H1 (cell line): Measurements from ENCODE around the gene SHQ1.

Experiments
- CTCF ChIP-seq, 3 experiments: IDR thresholded peaks; 1 replicate in 2 of 3; 2 replicates in 1 of 3; pipeline versions ENCODE4 v1.5.1 to v1.6.1; 2011; ENCODE audit warnings: low read length in 3 of 3, mild to moderate bottlenecking in 3 of 3, inconsistent platforms in 2 of 3, low read depth in 1 of 3, moderate library complexity in 1 of 3; ENCODE audit not compliant: insufficient read depth in 1 of 3; ENCODE audit errors: control extremely low read depth in 1 of 3
- POLR2A ChIP-seq, 2 experiments: IDR thresholded peaks; 1 replicate in 1 of 2; 2 replicates in 1 of 2; pipeline ENCODE4 v1.6.1; 2011; ENCODE audit warnings: low read depth in 2 of 2, low read length in 2 of 2, mild to moderate bottlenecking in 2 of 2; ENCODE audit errors: control extremely low read depth in 1 of 2
- SP1 ChIP-seq: IDR thresholded peaks from 2 replicates; pipeline ENCODE4 v1.6.1; 2011; ENCODE audit warnings: low read depth, low read length

GRCh38 chr3:72699631-72700030 lies 148.6 kb downstream of the SHQ1 start:
- no peak for TF ChIP-seq CTCF (IDR thresholded peaks at IDR 0.05; ENCODE audit: control extremely low read depth in 1 of 3, insufficient read depth in 1 of 3, low read depth in 1 of 3, low read length in 3 of 3)
- no peak for TF ChIP-seq SP1
- no peak for TF ChIP-seq POLR2A (IDR thresholded peaks at IDR 0.05; ENCODE audit: control extremely low read depth in 1 of 2, low read depth in 2 of 2, low read length in 2 of 2)
